Brain microvascular endothelial cell (primary cell): Measurements from ENCODE around the gene GORASP1.

Experiments
- DNase-seq: peaks from one replicate; pipeline ENCODE4 v3.0.0-alpha.2; 2020
- H3K27ac ChIP-seq: fragments of 250-450 bp; sonication (Bioruptor Pico); 2 replicates; pipeline ENCODE4 v1.5.1; 2020; ENCODE audit warnings: mild to moderate bottlenecking, moderate library complexity
- H3K27me3 ChIP-seq: fragments of 250-450 bp; sonication (Bioruptor Pico); replicated peaks from 2 replicates; pipeline ENCODE4 v1.5.1; 2020; ENCODE audit warnings: mild to moderate bottlenecking
- H3K36me3 ChIP-seq: fragments of 250-450 bp; sonication (Bioruptor Pico); replicated peaks from 2 replicates; pipeline ENCODE4 v1.5.1; 2020; ENCODE audit warnings: mild to moderate bottlenecking
- H3K4me3 ChIP-seq: 2 replicates; pipeline ENCODE4 v1.5.1; 2011; ENCODE audit warnings: low read depth, mild to moderate bottlenecking, control low read depth, low read length, moderate library complexity
- CTCF ChIP-seq: IDR thresholded peaks from 2 replicates; pipeline ENCODE4 v1.5.1; 2011; ENCODE audit warnings: low read depth, mild to moderate bottlenecking, moderate library complexity, low read length, control low read depth, inconsistent platforms; ENCODE audit errors: missing control alignments
- in situ Hi-C: cut with HindIII; loops from 2 replicates; pipeline ENCODE4 v1.10.0; 2017; ENCODE audit warnings: low sequenced_read_pairs, low pct_ligation_motif_present

GORASP1 gene

GRCh38 chr3:39124876-39125840 lies 17.7 kb upstream of the GORASP1 start:
- no peak for DNase-seq
- peak; percentile 71 for TF ChIP-seq CTCF
- in situ Hi-C loops = loop anchor here (25.0 kb wide), 1 partner anchor 162 kb away; the partner anchor contains the start of gene CX3CR1
- Histone ChIP-seq H3K27me3 (no peaks in the 10 kb centered on the region), H3K36me3 (no peaks in the 10 kb centered on the region), H3K4me3 (no peak overlapping the region), H3K27ac (no peak overlapping the region)

- Histone ChIP-seq H3K4me3 (no peak overlapping the region), H3K27me3 (no peaks in the 10 kb centered on the region), H3K36me3 (no peaks in the 10 kb centered on the region), H3K27ac (no peak overlapping the region)
- no peak for DNase-seq
- in situ Hi-C loops = loop anchor here (25.0 kb wide), 1 partner anchor 164 kb away; the partner anchor contains the start of gene CX3CR1
- TF ChIP-seq CTCF = no peak
Observed at GRCh38 chr3:39122813-39123212, 15.4 kb upstream of the GORASP1 start.

GRCh38 chr3:39121621-39122020 lies 14.2 kb upstream of the GORASP1 start:
- in situ Hi-C loops = loop anchor here (25.0 kb wide), 1 partner anchor 166 kb away; the partner anchor contains the start of gene CX3CR1
- no peak for TF ChIP-seq CTCF
- DNase-seq = no peak

DNA sequence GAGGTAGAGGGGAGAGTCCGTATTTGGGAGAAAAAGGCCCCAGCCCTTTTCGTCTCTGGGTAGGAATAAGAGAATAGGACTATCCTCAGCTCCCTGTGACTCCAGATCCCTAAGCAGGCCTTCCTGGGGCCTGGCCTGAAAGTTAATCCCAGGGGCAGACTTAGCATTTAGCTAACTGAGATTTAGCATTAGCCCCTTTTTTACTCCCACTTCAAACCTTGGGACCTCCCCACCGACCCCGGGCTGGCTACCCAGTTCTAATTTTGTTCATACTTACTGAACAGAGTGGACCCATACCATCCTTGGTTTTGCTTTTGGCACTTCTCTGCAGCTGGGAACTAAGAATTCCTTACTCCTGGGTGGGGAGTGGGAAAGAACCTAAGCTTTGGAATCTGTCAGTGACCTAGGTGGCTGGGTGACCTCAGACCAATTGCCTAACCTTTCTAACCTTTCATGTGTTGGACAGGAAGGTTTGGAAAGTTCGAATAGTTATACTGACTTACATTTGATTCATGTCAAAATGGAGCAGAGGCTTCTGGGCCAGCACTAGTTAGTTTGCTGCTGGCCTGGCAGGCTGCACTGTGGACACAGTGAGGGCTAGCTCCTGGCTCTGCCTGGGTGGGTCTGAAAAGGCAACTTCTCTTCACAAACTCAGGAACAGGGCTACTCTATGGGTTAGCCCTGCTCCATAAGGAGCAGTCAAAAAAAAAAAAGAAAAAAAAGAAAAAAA lies 11.7 kb upstream of the GORASP1 start:
- H3K4me3 ChIP-seq = no peak overlapping the region
- no peaks in the 10 kb centered on the region for H3K36me3 ChIP-seq
- DNase-seq = no peak
- H3K27ac ChIP-seq = no peak overlapping the region
- in situ Hi-C loops = loop anchor here (25.0 kb wide), 1 partner anchor 168 kb away; the partner anchor contains the start of gene CX3CR1
- no peak for TF ChIP-seq CTCF
- H3K27me3 ChIP-seq = no peaks in the 10 kb centered on the region

More at GRCh38 chr3:39121621-39122020, 14.2 kb upstream of the GORASP1 start:
- Histone ChIP-seq H3K27ac (no peak overlapping the region), H3K36me3 (no peaks in the 10 kb centered on the region), H3K4me3 (no peak overlapping the region), H3K27me3 (no peaks in the 10 kb centered on the region)

DNA sequence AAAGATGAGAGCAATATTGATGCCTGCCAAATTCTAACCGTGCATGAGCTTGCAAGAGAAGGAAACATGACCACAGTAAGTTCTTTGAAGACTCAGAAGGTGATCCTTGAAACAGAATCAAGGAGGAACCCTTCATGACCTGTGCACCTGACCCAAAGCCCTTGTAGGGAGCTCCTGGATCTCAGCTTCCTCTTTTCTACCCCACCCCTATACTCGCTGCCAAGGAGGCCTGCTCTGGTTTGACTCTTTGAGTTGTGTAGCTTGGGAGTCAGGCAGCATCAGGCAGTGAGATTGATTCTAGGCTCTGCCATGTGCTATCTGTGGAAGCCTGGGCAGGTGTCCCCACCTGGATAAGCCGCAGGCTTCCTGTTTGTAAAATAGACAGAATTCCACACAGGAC lies 10.7 kb upstream of the GORASP1 start:
- DNase-seq = no peak
- Histone ChIP-seq H3K27me3 (no peaks in the 10 kb centered on the region), H3K4me3 (no peak overlapping the region), H3K27ac (no peak overlapping the region), H3K36me3 (no peaks in the 10 kb centered on the region)
- TF ChIP-seq CTCF = no peak
- in situ Hi-C loops = loop anchor here (25.0 kb wide), 1 partner anchor 169 kb away; the partner anchor contains the start of gene CX3CR1
